Omental fat pad (tissue), 4 donors: Measurements from ENCODE around the gene RHBDF2. TPM values are rescaled to one million over a fixed set of nuclear protein-coding genes. Genes with fewer than 3 reads are reported as not detected.

Source experiments
- ATAC-seq: fragments of 150-250 bp; one replicate; pipeline ENCODE4 v1.9.1; 2016; ENCODE audit warnings: mild to moderate bottlenecking, moderate library complexity; ENCODE audit not compliant: low FRiP score
- DNase-seq: peaks from one replicate; pipeline ENCODE4 v3.0.0-alpha.2; 2019; ENCODE audit warnings: low spot score
- total RNA-seq, 4 donors: library from RNA; depleted of rRNA; stranded (reverse); fragments of >200 nt; gene quantifications; one replicate each; pipeline ENCODE4 v1.1.0, GENCODE V29; 2016
- TF ChIP-seq, protein P1 (sequence below), 3 donors: fragments of 450-650 bp; IDR thresholded peaks; one replicate each; pipeline ENCODE4 v1.5.1; 2016 to 2017; ENCODE audit warnings: antibody characterized with exemption in 3 of 3, mild to moderate bottlenecking in 3 of 3, moderate library complexity in 2 of 3

Gene RHBDF2
- total RNA-seq, 4 donors from 2014 or later = 29.9 to 77.9 (median 56.7) TPM

DNA sequence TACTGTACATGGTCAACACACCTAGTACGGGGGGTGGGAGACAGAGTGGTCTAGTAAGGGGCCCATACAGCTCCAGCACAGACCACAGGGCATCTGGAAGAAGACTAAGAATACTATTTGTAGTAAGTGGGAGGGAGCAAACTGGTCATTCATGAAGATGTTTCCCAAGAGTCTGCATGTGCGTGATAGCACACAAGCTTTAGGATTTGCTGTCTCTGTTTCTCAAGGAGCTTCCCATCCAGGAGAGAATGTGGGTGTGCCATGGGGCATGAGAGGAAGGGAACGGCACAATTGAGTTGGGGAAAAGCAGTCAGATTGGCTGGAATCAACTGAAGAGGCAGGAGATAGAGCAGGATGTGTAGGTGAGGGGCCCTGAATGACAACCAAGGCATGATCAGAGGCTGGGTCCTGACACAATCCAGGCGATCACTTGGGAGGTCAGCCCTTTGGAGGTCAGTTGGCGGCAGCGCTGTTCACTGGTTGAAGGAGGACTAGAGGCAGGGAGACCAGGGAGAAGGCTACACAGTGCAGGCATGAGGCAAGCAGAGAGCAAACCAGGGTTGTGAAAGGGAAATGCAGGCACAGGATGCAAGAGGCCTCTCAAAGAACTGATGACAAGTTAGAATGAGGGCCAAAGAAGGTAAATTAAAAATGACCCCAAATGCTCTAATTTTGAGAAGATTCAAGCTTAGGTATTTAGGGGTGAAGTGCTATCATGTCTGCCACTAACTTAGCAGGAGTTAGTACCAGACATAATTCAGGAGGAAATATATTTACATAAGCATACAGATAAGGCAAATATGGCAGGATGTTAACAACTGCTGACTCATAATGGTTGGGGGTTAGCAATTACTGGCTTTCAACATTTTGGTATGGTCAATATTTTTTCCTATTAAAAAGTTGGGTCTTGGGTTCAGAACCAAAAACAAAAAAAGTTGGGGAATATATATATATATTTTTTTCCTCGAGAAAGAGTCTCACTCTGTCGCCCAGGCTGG, 58.6 kb downstream of the RHBDF2 start:
- ATAC-seq (no peak), DNase-seq (no peak)
- TF ChIP-seq, protein P1, sequence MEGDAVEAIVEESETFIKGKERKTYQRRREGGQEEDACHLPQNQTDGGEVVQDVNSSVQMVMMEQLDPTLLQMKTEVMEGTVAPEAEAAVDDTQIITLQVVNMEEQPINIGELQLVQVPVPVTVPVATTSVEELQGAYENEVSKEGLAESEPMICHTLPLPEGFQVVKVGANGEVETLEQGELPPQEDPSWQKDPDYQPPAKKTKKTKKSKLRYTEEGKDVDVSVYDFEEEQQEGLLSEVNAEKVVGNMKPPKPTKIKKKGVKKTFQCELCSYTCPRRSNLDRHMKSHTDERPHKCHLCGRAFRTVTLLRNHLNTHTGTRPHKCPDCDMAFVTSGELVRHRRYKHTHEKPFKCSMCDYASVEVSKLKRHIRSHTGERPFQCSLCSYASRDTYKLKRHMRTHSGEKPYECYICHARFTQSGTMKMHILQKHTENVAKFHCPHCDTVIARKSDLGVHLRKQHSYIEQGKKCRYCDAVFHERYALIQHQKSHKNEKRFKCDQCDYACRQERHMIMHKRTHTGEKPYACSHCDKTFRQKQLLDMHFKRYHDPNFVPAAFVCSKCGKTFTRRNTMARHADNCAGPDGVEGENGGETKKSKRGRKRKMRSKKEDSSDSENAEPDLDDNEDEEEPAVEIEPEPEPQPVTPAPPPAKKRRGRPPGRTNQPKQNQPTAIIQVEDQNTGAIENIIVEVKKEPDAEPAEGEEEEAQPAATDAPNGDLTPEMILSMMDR (IDR thresholded peaks at IDR 0.05) = no peak

DNA sequence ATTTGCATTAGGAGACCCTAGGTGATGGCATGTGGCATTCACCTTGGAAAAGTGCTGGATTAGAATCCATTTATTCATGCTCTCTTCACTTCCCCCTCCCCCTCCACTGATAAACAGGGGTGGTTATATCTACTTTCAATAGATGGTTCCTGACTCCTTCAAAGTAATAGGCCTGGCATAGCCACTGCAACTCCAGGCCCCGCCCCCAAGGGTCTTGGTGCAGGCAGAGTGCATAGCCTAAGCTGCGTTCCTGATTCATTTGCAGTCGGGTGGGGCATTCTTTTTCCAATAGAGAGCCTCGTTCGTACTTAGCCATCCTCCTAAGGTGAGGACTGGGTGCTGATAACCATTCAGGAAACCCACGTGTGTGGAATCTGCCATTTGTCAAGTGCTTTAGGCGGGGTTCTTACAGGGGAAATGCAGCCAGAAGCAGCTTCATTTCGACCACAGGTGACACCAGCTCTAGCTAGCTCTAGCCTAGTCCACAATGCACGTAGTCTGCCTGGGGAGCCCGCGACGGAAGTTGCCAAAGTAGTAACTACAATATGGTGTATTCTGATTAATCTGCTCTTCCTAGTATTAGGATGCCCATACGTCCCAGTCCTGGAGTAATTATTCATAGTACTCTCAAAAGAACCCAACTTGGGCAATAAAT, 59.4 kb downstream of the RHBDF2 start:
- TF ChIP-seq, protein P1 (IDR thresholded peaks at IDR 0.05) = no peak
- ATAC-seq (no peak), DNase-seq (no peak)

DNA sequence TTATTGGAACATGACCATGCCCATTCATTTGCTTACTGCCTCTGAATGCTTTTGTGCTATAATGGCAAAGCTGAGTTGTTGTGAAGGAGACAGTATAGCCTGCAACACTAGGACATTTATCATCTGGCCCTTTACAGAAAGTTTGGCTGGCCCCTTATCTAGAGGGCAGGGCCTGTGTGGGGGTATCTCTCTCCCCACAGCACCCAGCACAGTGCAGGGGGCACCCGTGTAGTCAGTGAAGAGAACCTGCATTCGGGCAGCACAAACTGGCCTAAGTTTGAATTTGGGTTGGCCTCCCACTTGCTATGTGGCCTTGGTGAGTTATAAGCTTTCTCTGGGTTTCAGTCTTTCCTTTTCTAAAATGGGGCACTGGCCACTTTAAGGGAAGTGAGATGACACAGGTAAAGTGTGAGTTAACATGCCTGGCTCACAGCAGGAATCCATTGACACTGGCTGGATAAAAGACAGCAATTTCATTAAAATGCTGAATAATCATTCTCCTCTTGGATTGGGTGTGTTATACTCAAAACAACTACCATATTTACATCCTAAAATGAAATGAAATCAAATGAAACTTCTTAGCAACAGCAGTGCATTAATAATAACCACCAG, 60.4 kb downstream of the RHBDF2 start:
- no peak for DNase-seq
- ATAC-seq = no peak
- TF ChIP-seq, protein P1 (IDR thresholded peaks at IDR 0.05) = no peak

DNA sequence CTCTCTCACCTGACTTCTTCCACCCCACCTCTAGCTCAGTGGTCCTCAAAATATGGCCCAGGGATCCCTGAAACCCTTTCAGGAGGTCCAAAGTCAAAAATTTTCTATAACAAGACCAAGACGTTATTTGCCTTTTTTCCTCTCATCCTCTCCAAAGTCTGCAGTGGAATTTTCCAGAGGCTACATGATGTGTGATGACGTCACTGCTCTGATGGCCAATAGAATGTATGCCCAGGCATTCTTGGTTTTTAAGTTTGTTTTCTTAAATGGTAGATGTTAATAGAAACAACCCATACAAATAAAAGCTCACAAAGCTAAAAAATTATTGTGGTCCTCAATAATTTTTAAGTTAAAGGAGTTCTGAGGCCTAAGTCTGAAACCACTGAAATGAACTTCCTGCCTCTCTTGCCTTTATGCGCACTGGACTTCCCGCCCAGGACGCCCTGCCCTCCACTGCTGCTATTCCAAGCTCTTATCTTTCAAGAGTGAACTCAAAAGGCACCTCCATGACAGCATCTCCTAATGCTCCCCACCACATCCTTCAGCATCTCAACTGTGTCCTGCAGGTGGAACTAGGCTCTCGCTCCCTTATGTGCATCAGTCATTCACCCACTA, 61.8 kb downstream of the RHBDF2 start:
- DNase-seq (no peak), ATAC-seq (no peak)
- TF ChIP-seq, protein P1 (IDR thresholded peaks at IDR 0.05) = no peak

DNA sequence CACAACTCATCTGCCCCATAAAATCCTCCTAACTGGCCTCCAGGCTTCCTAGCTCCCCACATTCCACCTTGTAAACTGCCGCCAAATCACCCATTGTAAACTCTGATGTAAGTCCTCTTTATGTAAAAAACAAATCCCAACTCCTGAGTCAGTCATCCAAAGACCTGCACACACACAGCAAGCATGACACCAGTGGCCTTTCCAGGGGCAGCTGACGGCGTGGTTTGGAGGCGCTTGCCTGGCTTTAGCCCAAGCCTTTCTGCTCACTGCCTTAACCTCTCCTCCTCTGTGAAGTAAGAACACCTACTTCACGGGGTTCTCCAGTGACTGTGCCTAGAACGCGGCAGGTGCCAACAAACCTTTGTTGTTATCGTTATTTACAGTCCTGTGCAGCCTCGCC, 62.3 kb downstream of the RHBDF2 start:
- TF ChIP-seq, protein P1 (IDR thresholded peaks at IDR 0.05) = no peak
- DNase-seq = no peak
- no peak for ATAC-seq

- no peak for ATAC-seq
- no peak for DNase-seq
- TF ChIP-seq, protein P1 (IDR thresholded peaks at IDR 0.05) = no peak
Observed at GRCh38 chr17:76437467-76438402, 63.5 kb downstream of the RHBDF2 start.
